ENCODE measurements around the gene CREBRF. TPM values are rescaled to one million over a fixed set of nuclear protein-coding genes. Genes with fewer than 3 reads are reported as not detected.
A peak's percentile ranks its signal among the peaks of the same experiment; 100 is the strongest.
"Not testable (repeated sequence)": the region's sequence is repeated elsewhere in the genome, so short reads cannot be mapped to it uniquely, and the experiment has no call there.

CREBRF gene, protein sequence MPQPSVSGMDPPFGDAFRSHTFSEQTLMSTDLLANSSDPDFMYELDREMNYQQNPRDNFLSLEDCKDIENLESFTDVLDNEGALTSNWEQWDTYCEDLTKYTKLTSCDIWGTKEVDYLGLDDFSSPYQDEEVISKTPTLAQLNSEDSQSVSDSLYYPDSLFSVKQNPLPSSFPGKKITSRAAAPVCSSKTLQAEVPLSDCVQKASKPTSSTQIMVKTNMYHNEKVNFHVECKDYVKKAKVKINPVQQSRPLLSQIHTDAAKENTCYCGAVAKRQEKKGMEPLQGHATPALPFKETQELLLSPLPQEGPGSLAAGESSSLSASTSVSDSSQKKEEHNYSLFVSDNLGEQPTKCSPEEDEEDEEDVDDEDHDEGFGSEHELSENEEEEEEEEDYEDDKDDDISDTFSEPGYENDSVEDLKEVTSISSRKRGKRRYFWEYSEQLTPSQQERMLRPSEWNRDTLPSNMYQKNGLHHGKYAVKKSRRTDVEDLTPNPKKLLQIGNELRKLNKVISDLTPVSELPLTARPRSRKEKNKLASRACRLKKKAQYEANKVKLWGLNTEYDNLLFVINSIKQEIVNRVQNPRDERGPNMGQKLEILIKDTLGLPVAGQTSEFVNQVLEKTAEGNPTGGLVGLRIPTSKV
- total RNA-seq, result 31.0 TPM

DNA sequence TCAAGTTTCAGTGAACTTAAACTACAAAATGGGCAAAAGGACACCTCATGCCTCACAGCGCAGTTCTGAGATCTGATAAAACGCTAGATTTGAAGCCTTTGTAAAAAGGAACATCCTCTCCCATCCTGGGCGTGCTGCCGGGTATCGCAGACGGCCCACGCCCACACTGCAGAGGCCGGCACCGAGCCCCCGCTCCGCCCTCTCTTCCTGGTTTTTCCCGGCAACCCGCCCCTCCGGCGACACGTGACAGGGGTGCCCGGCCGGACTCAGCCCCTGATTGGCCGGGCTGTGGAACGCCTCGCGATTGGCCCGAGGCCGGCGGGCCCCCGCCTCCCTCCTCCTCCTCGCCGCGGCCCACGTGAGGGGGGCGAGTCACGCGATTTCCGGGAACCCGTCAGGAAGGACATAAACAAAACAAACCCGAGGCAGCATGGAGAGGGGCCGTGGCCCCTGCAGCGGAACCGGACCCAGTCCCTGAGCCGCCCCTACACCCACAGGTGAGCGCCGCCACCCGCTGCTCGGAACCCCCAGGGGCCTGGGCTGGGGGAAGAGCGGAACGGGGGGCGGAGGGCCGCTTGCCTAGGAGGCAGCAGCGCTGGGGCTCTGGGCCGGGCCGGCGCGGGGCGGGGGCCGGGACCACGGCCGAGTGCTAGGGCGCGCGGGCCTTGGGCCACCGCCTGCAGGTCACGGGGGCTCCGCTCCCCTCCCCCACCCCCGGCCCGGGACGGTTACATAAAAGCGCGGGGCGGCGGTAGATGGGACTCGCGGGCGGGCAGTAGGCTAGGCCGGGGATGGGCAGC lies at the start of gene CREBRF:
TSS of gene CREBRF (plus strand) at position 370 of the 800 bp plus-strand sequence. CDS start 24,424 bp downstream, outside the sequence.
- peak; percentile 98 for DNase-seq

DNA sequence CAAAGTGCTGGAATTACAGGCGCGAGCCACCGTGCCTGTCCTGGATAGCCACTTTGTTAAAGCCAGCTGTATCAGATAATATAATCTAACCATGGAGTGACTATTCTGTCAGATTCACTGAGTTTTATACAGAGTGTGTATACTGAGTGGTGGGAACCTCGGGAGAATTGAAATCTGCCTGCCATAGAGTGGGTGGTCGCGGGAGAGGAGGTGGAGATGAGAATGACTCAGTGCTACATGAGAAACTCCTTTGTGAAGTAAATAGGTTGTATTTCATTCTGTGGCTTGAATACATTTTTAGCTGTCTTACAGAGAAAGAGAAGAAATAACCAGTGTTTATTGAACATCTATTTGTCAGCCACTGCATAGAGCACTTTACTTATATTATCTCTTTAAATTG lies 46.1 kb upstream of the CREBRF start:
- DNase-seq, result no peak

DNA sequence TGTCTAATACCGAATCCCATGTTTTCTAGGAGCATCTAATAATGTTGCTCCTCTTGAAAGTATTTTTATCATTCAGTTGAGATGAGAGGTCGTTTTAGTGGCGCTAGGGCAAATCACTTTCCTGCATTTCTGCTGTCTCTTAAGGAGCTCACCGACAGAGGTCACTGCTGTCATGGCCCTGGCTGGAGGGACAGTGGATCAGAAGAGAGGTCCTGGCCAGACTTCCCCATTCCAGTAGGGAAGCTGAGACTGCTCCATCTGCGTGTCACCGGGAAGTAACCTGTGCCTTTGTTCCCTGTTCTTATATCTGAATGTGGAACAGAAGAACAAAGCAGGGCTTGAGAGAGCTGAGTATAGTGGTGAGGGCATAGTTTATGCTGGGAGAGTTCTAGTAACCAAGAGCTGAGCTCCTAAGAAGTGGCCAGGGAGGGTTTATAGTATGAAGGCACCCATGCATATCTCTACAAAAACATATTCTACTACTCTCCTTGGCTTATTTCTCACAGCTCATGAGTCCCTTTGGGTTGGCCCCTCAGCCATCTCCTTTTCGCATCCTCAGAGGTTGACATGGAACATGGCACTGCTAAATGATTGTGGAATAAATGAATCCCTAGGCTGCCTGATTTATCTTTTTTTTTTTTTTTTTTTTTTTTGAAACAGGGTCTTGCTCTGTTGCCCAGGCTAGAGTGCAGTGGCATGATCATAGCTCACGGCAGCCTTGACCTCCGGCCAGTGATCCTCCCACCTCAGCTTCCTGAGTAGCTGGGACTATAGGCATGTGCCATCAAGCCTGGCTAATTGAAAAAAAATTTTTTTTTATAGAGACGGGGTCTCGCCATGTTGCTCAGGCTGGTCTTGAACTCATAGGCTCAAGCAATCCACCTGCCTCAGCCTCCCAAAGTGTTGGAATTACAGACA lies 45.3 kb upstream of the CREBRF start:
- peak; percentile 37 for DNase-seq

DNA sequence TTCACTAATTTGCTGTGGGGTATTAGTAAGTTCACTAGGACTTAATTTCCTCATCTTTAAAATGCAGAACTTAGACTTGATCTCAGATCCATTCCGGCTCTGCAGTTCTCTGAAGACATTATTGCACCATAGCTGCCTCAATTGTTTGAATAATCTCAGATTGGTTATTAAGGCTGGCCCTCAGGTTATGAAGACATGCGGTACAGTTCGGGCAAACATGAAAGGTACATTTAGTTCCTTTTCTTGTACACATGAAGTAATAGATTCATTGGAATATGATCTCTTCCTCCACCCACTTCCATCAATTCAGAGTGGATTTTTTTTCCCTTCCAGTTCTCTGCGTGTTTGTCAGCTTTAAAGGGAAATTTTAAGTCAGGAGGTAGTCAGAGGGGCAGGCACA lies 44.6 kb upstream of the CREBRF start:
- no peak for DNase-seq

DNA sequence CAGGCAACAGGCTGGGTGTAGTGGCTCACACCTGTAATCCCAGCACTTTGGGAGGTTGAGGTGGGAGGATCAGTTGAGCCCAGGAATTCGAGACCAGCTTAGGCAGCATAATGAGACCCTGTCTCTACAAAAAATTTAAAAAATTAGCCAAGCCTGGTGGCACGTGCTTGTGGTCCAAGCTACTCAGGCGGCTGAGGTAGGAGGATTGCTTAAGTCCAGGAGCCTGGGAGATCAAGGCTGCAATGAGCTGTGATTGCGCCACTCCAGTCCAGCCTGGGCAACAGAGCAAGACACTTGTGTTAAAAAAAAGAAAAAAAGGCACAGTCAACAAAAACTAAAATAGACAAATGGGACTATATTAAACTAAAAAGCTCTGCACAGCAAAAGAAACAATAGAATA lies 43.3 kb upstream of the CREBRF start:
- no peak for DNase-seq

DNA sequence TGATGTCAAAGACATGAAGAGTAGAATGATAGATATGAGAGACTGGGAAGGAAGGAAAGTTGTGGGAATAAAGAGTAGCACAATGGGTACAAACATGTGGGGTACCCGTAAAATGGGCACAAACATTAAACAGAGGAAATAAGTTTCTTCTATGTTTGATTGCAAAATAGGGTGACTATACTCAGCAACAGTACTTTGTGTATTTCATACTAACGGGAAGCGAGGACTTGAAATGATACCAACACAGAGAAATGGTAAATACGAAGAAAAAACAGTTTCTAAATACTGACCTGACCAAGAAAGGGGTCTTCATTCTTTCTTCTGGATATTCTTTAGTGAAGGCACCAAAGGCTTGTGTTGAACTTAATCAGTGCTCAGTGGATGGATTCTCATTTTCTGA lies 41.5 kb upstream of the CREBRF start:
- no peak for DNase-seq

DNA sequence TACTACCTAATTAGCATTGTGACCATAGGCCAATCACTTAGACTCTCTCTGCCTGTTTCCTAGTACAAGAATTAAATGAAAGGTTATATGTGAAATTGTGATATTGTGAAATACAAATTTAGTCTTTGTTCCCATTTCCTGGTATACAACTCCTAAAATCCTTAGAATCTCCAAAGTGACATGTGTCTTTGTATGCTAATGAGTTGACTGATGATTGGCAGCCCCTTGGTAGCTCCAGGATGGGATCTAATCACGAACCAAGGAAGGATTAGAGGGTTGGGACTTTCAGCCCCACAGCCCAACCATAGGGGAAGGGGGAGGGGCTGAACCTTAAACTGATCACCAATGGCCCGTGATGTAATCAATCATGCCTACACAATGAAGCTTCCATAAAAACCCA lies 41.0 kb upstream of the CREBRF start:
- no peak for DNase-seq

DNA sequence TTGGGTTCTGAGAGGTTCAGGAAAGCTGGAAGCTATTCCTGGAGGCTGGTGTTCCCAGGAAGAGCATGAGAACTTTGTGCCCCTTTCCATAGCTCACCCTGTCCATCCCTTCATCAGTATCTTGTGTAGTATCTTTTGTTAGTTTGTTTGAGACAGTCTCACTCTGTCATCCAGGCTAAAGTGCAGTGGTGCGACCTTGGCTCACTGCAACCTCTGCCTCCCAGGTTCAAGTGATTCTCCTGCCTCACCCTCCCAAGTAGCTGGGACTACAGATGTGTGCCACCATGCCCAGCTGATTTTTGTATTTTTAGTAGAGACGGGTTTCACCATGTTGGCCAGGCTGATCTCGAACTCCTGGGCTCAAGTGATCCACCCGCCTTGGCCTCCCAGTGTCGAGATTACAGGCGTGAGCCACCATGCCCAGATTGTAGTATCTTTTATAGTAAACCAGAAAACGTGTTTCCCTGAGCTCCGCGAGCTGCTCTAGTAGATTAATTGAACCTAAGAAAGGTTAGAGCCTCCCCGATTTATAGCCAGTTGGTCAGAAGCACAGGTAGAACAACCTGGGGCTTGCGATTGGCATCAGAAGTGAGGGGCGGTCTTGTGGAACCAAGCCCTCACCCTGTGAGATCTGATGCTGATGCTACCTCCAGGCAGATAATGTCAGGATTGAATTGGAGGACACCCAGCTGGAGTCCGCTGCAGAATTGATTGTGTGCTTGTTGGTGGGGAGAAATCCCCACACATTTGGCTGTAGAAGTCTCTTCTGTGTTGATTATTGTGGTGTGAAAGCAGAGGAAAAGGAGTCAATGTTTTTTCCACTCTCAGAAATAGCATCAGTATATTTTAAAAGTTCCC lies 40.3 kb upstream of the CREBRF start:
- DNase-seq, result no peak

DNA sequence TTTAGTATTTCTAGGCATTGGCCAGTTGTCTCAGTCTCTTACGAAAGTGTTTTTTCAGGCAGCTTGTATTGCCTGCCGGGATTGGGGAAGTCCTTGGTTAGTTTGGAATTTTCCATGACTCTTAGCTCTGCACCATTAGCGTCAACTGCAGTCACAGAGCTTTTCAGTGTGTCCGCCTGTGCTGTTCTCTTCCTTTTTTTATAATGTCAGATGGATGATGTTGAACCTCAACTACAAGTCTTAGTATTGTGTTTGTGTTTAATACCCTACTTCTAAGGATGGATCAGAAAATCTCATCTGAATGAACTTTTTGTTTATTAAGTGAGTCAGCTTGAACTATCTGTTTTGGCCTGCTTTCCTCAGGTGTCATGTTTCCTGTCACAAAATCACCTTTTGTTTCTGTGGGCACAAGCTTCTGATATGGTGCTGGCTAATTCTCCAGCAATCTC lies 39.5 kb upstream of the CREBRF start:
- DNase-seq, result peak; percentile 56

DNA sequence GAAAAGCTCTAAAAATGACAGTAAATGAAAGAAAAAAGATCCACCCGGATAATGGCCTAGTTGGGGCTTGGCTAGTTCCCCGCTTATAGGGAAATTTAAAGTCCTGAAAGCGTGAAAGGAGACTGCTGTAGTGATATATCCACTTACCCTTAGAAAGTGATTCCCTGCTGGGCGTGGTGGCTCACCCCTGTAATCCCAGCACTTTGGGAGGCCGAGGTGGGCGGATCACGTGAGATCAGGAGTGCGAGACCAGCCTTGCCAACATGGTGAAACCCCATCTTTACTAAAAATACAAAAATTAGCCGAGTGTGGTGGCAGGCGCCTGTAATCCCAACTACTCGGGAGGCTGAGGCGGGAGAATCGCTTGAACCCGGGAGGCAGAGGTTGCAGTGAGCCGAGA lies 39.1 kb upstream of the CREBRF start:
- not testable (repeated sequence) for DNase-seq

DNA sequence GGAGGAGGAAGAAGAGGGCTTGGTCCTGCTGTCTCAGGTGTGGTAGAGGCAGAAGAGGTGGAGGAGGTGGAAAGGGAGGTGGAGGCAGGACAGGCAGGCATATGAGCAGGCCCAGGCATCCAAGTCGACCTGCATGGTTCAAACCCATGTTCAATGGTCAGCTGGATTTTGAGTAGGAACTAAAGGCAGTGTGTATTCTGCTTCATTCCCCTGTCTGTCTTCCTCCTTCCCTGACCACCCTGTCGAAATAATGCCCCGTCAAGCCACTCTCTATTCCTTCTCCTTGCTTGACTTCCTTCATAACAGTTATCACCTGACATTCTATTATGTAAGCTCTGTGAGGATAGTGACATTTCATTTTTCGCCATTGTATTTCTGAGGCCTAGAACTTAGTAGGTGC lies 37.8 kb upstream of the CREBRF start:
- no peak for DNase-seq

DNA sequence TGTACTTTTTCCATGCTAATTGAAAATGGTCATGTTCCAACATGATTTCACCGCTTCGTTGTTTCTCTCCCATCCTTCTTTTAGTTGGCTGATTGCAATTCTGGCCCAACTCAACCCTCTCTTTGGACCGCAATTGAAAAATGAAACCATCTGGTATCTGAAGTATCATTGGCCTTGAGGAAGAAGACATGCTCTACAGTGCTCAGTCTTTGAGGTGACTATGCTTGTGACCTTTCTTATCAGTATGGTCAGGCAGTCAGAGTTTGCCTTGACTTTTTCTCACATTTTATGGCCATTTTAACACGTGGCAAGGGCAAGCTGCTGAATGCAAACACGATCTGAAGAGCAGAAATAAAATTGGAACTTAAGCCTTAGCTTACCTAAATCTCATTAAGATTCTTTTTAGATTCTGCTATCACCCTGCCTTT lies 36.0 kb upstream of the CREBRF start:
- no peak for DNase-seq

DNA sequence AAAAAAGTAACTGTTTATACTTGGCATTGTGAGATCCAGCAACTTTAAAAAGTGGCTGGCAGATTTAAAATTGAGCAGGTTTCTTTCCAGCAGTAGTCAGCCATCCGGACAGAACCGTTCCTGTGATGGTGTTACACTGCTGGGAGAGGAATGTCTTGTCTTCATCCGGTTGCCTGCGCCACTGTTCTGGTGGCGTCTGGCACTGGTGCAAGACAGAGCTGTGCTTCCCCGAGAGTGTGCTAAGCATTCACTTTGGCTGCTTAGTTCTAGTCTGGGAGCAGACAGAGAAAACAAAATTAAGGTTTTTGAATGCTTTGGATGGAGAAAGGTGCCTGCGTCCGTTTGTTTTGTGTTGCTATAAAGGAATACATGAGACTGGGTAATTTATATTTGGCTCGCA lies 35.5 kb upstream of the CREBRF start:
- DNase-seq, result no peak

DNA sequence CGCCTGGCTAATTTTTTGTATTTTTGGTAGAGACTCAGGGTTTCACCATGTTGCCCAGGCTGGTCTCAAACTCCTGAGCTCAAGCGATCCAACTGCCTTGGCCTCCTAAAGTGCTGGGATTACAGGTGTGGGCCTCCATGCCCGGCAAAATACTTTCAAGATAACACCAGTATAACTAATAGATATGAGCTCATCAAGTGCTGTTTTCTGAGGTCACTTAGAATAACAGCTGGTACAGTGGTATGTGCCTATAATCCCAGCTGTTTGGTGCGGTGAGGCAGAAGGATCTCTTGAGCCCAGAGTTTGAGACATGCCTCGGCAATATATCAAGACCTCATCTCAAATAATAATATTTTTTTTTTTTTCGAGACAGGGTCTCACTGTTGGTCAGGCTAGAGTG lies 30.5 kb upstream of the CREBRF start:
- no peak for DNase-seq

DNA sequence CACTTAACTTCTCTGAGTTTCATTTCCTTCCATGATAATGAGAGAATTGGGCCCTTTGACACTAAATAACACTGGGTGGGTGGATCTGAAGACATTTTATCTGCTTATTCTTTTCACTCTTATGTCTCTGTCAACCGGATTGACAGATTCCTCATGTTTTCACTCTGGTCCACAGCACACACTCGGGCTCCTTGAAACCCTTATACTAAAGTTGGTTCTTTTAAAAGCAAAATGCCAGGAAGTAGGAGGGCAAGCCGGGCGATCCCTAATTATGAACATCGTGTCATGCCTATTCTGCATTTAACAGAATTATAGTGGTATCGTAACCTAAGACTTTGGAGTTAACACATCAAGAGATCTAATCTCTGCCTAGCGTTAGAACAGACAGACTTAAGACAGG lies 28.2 kb upstream of the CREBRF start:
- no peak for DNase-seq

DNA sequence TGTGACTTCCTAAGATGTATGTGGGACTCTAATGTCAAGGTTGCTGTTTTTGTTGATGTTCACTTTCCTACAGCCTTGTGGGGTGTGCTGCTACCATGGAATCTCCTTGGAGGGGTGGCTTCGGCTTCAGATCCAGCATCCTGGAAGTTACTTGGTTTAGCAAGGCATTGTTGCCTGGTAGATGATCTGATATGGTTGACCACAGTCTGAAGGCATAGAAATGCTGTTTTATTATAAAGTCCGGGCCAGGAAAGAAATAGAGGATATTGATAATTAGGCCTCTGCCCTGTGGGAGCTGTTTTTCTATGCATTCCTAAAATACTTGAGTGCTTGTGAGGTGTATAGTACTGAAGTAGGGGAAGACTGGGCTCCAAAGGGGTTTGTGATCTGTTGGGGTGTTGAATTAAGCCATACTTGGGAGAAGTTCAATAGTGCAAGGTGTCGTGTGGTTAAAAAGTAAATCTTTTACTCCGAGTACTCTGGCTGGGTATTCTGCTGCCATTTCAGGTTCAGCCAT lies 27.3 kb upstream of the CREBRF start:
- no peak for DNase-seq

DNA sequence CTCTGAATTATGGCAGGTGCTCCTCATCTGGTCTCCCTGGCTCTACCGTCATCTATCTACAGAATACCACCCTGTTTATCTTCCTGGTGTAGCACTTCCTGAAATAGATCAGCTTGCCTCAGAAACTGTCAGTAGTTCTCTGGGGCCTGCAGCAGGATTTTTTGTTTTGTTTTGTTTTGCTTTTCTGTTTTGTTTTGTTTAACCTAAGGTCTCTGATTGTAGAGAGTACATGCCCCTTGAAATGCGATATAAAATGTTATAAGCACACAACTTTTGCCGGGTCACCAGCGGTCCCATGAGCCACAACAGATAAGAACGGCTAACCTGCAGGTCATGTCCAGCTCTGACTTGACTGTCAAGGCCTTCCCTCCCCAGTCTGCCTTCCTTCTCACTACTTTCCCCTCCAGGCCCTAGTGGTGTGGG lies 26.6 kb upstream of the CREBRF start:
- no peak for DNase-seq

DNA sequence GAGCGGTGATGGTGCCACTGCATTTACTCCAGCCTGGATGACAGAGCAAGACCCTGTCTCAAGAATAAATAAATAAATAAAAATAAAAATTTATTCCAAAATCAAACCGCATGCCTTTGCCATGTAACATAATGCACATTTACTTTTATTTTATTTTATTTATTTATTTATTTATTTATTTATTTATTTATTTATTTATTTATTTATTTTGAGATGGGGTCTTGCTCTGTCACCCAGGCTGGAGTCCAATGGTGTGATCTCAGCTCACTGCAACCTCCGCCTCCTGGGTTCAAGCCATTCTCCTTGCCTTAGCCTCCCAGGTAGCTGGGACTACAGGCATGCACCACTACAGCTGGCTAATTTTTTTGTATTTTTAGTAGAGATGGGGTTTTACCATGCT lies 24.1 kb upstream of the CREBRF start:
- not testable (repeated sequence) for DNase-seq

DNA sequence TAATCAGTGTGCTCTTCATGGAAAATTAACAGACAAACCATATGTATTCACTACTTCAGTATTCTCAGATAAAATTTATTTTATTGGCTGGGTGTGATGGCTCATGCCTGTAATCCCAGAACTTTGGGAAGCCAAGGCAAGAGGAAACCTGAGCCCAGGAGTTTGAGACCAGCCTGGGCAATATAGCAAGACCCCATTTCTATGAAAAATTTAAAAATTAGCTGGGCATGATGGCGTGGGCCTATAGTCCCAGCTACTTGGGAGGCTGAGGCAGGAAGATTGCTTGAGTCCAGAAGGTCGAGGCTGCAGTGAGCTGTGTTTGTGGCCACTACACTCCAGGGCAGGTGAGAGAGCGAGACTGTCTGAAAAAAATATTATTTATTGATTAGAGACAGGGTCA lies 23.4 kb upstream of the CREBRF start:
- no peak for DNase-seq

DNA sequence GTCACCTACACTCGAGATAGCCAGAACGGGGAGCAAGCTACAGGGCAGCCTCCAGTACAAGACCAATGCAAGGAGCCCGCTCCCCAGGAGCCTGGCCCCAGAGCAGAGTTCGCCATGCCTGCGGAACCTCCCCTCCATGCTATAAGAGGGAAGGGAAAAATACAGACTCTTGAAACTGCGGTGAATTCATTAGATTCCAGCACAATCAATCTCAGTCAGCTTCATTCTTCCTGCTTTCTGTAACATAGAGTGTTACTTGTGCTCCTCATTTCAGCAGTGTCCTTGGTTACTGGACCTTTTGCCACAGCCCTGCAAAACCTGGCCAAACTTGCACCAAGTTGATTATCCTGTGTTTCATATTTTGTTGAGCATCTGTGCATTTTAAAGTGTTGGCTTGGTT lies 22.2 kb upstream of the CREBRF start:
- no peak for DNase-seq
